CD4-positive, CD25-positive, alpha-beta regulatory T cell (primary cell): Measurements from ENCODE around the gene CENPP. TPM values are rescaled to one million over a fixed set of nuclear protein-coding genes. Genes with fewer than 3 reads are reported as not detected.
A peak's percentile ranks its signal among the peaks of the same experiment; 100 is the strongest.
"Not testable (repeated sequence)": the region's sequence is repeated elsewhere in the genome, so short reads cannot be mapped to it uniquely, and the experiment has no call there.

Experiments used
- ATAC-seq, 2 donors: fragments of 150-1000 bp; cut with Tn5 transposase; one replicate each; pipeline ENCODE4 v1.10.0; 2021; ENCODE audit warnings: low read depth in 2 of 2, moderate number of reproducible peaks in 2 of 2, moderate library complexity in 1 of 2
- DNase-seq, 3 donors: peaks; one replicate each; pipeline versions ENCODE4 v3.0.0 to v3.0.0-alpha.2; 2012 to 2022; ENCODE audit warnings: mixed read lengths in 1 of 3
- H3K27ac ChIP-seq: one replicate; pipeline ENCODE4 v1.7.0; 2013; ENCODE audit warnings: mild to moderate bottlenecking, low read length; ENCODE audit not compliant: insufficient read depth, poor library complexity, severe bottlenecking
- H3K27me3 ChIP-seq: one replicate; pipeline ENCODE4 v1.7.0; 2013; ENCODE audit warnings: low read length; ENCODE audit not compliant: control insufficient read depth, insufficient read depth
- H3K36me3 ChIP-seq: one replicate; pipeline ENCODE4 v1.7.0; 2013; ENCODE audit warnings: mild to moderate bottlenecking, low read length, moderate library complexity; ENCODE audit not compliant: control insufficient read depth, insufficient read depth
- H3K4me1 ChIP-seq: 2 replicates; pipeline ENCODE4 v1.7.0; 2013; ENCODE audit warnings: mild to moderate bottlenecking, low read length; ENCODE audit not compliant: insufficient read depth, control insufficient read depth, poor library complexity, severe bottlenecking
- H3K4me3 ChIP-seq: one replicate; pipeline ENCODE4 v1.7.0; 2013; ENCODE audit warnings: low read depth, mild to moderate bottlenecking, low read length, moderate library complexity
- H3K9me3 ChIP-seq, 2 experiments: 1 replicate in 1 of 2; 2 replicates in 1 of 2; pipeline ENCODE4 v1.7.0; 2013; ENCODE audit warnings: low read length in 2 of 2, mild to moderate bottlenecking in 1 of 2, moderate library complexity in 1 of 2; ENCODE audit not compliant: control insufficient read depth in 2 of 2
- H3K27ac Mint-ChIP-seq, 3 donors: one replicate each; pipeline ENCODE4 v1.8.0; 2020 to 2022; ENCODE audit warnings: mild to moderate bottlenecking in 3 of 3, mixed read lengths in 3 of 3, moderate library complexity in 2 of 3
- H3K27me3 Mint-ChIP-seq: one replicate; pipeline ENCODE4 v1.8.0; 2022; ENCODE audit warnings: mild to moderate bottlenecking, mixed read lengths
- H3K36me3 Mint-ChIP-seq: one replicate; pipeline ENCODE4 v1.8.0; 2020; ENCODE audit warnings: mixed read lengths
- H3K4me1 Mint-ChIP-seq, 4 donors: one replicate each; pipeline ENCODE4 v1.8.0; 2020 to 2022; ENCODE audit warnings: mixed read lengths in 4 of 4, mild to moderate bottlenecking in 1 of 4
- H3K4me3 Mint-ChIP-seq, 4 donors: one replicate each; pipeline ENCODE4 v1.8.0; 2020 to 2022; ENCODE audit warnings: mild to moderate bottlenecking in 4 of 4, mixed read lengths in 4 of 4, moderate library complexity in 3 of 4
- H3K9me3 Mint-ChIP-seq, 7 donors: one replicate each; pipeline ENCODE4 v1.8.0; 2020 to 2022; ENCODE audit warnings: mixed read lengths in 7 of 7, mild to moderate bottlenecking in 3 of 7, moderate library complexity in 2 of 7
- polyA plus RNA-seq, 4 donors: library from polyadenylated mRNA; unstranded; fragments of 300-500 nt; fragmentation: Illumina TruSeq; gene quantifications; one replicate each; pipeline ENCODE4 v1.2.3, GENCODE V29; 2021
- total RNA-seq: library from RNA; stranded (reverse); gene quantifications from one replicate; pipeline ENCODE4 v1.2.3, GENCODE V29; 2022

Gene CENPP
- total and polyA plus RNA-seq, 5 donors from 2014 or later = 2.7 to 6.1 (median 4.4) TPM

DNA sequence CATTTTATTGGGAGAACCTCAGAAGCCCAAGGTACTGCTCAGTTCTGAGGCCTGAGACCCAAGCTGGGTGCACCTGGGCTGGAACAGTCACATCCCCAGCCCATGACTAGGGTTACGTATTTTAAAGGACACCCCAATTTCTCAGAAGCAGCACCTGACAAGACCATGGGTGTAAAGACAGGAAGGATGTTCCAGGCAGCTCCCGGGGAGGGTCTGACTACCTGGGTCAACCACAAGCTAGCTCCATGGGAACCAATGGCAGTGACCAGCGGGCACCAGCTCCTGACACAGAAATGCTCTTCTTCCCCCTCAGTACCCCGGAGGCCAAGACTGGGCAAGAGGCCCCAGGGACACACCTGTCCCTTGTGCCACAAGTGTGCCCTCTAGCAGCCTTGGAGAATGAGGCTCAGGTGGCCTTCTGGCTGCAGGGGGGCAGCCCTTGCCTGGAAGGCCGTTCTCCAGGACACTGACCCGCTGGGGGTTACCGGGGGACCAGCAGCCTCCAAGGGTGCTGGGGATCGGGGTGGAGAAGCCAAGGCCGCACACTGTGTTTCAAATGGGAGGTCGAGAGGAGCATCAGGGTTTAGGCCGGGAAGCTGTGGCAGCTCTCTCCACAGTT lies 291.6 kb downstream of the CENPP start:
- ATAC-seq (no peak), DNase-seq (no peak)
- Histone ChIP-seq H3K4me1 (no peaks in the 10 kb centered on the region), H3K36me3 (peaks cover 55% of the 10 kb centered on the region), H3K4me3 (no peak overlapping the region), H3K27me3 (no peaks in the 10 kb centered on the region), H3K9me3 (no peaks in the 10 kb centered on the region), H3K27ac (no peak overlapping the region)
- Mint-ChIP-seq H3K36me3 (peaks cover 36% of the 10 kb centered on the region), H3K4me3 (no peak overlapping the region), H3K27ac (peak overlapping the region in 1 of 3 donors; percentile 36), H3K27me3 (no peaks in the 10 kb centered on the region), H3K9me3 (no peaks in the 10 kb centered on the region), H3K4me1 (no peaks in the 10 kb centered on the region)

DNA sequence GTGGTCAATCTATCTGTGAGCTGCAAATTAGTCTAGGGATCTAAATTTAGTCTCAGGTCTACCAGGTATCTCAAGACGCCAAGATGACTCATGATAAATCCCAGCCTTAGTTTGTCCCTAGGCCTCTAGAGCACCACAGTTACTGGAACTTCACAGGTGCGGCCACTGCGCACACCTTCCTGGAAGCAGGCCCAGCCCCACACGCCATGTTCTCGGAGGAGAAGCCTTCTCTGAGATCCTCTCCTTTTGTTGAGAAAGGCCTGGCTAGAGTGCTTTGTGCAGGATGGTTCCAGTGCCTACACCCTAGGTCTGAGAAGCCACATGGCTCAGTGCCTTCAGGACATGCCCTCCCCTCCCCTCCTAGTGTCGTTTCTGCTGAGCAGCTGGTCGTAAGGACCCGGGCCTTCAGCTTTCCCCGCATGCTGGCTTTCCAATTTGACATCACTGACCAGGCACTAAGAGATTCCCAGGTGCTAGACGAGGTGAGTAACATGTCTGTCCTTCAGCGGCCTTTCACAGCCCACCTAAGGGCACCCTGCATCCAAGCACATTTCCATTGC lies 292.3 kb downstream of the CENPP start:
- Histone ChIP-seq H3K4me1 (no peaks in the 10 kb centered on the region), H3K4me3 (no peak overlapping the region), H3K36me3 (peaks cover 53% of the 10 kb centered on the region), H3K27ac (no peak overlapping the region), H3K9me3 (no peaks in the 10 kb centered on the region), H3K27me3 (no peaks in the 10 kb centered on the region)
- Mint-ChIP-seq H3K27ac (no peak overlapping the region), H3K4me3 (no peak overlapping the region), H3K9me3 (no peaks in the 10 kb centered on the region), H3K36me3 (peaks cover 35% of the 10 kb centered on the region), H3K27me3 (no peaks in the 10 kb centered on the region), H3K4me1 (no peaks in the 10 kb centered on the region)
- DNase-seq (no peak), ATAC-seq (no peak)

DNA sequence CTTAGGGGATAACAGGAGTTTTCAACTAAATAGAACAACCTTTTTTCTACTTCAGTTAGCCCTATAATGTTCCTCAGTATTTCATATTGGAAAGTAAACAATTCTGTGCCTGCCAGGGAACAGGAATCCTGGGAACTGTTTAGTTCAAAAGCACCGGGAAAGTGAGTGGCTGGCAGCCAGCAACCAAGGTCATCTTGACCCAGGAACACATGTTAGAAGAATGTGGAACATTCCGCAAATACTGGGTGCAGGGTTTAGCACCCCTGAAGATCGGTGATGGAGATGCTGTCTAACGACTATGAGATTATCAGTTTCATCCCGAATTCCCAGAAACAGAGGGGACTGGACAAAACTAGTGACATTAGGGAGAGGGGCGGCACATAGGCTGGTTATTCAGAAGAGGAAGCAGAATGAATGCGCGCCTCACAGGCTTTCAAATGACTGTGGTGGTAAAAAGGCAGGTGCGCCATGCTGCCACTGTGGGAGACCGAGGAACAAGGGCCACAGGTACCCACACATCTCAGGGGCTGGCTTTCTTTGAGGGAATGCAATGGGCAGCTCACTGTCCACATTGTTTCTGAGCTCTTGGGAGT lies 293.0 kb downstream of the CENPP start:
- H3K36me3 Mint-ChIP-seq = peaks cover 37% of the 10 kb centered on the region
- H3K36me3 ChIP-seq = peaks cover 54% of the 10 kb centered on the region

DNA sequence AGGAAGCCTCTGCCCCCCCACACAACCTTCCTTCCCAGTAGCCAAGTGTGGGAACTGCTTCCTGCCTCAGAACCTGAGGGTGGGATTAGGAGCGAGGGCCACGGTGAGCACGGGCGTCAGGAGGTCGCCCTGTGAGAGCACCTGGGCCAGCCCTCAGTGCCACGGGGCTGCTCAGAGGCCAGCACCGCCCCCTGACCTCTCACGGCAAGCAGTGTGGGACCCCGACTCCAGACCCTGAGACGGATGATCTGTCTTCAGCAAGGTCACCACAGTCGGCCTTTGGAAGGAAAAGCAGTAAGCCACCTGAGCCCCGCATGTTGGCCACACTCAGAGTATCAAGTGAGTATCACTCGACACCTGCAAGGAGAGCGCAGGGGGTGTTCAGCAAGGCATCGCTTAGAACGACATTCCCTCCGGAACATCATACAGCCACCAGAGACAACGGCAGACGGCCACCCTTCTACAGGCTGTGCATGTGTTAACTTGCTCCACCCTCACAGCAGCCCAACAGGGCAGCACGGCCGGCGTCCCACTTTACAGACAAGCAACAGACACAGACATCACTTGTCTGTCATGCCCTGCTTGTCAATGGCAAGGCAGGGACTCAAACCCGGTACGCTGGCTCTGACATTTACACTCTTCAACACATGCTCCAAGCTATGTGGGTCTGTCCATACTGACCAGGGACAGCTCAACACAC lies 294.0 kb downstream of the CENPP start:
- no peaks in the 10 kb centered on the region for H3K27me3 ChIP-seq
- DNase-seq = no peak
- H3K4me3 Mint-ChIP-seq = no peak overlapping the region
- H3K4me1 ChIP-seq = no peaks in the 10 kb centered on the region
- no peaks in the 10 kb centered on the region for H3K27me3 Mint-ChIP-seq
- H3K27ac ChIP-seq = no peak overlapping the region
- no peaks in the 10 kb centered on the region for H3K9me3 ChIP-seq
- no peak for ATAC-seq
- peak overlapping the region in 2 of 3 donors; percentile 26 to 33 for H3K27ac Mint-ChIP-seq
- peaks cover 54% of the 10 kb centered on the region for H3K36me3 ChIP-seq
- peaks cover 39% of the 10 kb centered on the region for H3K36me3 Mint-ChIP-seq
- H3K4me3 ChIP-seq = no peak overlapping the region
- H3K4me1 Mint-ChIP-seq = no peaks in the 10 kb centered on the region
- H3K9me3 Mint-ChIP-seq = no peaks in the 10 kb centered on the region

More for the DNA sequence above, 293.0 kb downstream of the CENPP start:
- no peaks in the 10 kb centered on the region for H3K9me3 Mint-ChIP-seq
- no peak overlapping the region for H3K27ac Mint-ChIP-seq
- H3K27me3 Mint-ChIP-seq = no peaks in the 10 kb centered on the region
- Histone ChIP-seq H3K27ac (no peak overlapping the region), H3K4me1 (no peaks in the 10 kb centered on the region), H3K27me3 (no peaks in the 10 kb centered on the region), H3K9me3 (no peaks in the 10 kb centered on the region), H3K4me3 (no peak overlapping the region)
- no peaks in the 10 kb centered on the region for H3K4me1 Mint-ChIP-seq
- ATAC-seq = no peak
- DNase-seq = no peak
- no peak overlapping the region for H3K4me3 Mint-ChIP-seq

DNA sequence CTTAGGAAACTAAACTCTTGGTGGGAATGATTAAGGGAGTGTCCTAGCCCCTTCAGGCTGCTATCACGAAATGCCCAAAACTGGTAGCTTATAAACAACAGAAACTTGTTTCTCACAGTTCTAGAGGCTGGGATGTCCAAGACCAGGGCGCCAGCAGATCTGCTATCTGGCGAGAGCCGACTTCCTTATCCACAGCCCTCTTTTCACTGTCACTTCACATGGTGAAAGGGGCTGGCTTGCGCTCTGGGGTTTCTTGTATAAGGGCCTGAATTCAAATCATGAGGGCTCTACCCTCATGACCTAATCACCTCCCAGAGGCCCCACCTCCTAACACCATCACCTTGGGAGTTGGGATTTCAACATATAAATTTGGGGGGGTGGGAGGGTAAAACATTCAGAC lies 295.1 kb downstream of the CENPP start:
- H3K4me3 Mint-ChIP-seq = no peak overlapping the region

DNA sequence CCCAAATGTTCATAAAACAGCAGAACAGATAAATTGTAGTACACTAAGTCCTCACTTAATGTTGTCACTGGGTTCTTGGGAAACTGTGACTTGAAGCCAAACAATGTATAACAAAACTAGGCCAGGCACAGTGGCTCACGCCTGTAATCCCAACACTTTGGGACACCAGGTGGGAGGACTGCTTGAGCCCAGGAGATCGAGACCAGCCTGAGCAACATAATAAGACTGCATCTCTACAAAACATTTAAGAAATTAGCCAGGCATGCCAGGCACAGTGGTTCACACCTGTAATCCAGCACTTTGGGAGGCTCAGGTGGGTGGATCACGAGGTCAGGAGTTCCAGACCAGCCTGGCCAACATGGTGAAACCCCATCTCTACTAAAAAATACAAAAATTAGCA lies 298.2 kb downstream of the CENPP start:
- H3K4me3 ChIP-seq, H3K4me1 ChIP-seq, H3K9me3 Mint-ChIP-seq, ATAC-seq, H3K4me3 Mint-ChIP-seq, H3K4me1 Mint-ChIP-seq, DNase-seq, H3K9me3 ChIP-seq, H3K27ac ChIP-seq, H3K27me3 Mint-ChIP-seq, H3K27me3 ChIP-seq: not testable (repeated sequence)
- peaks cover 34% of the 10 kb centered on the region for H3K36me3 Mint-ChIP-seq
- H3K36me3 ChIP-seq = peaks cover 25% of the 10 kb centered on the region
- peak overlapping the region in 2 of 3 donors; percentile 25 to 38 for H3K27ac Mint-ChIP-seq

More for the DNA sequence above, 295.1 kb downstream of the CENPP start:
- Mint-ChIP-seq H3K27me3 (no peaks in the 10 kb centered on the region), H3K36me3 (peaks cover 39% of the 10 kb centered on the region), H3K9me3 (no peaks in the 10 kb centered on the region), H3K27ac (no peak overlapping the region), H3K4me1 (no peaks in the 10 kb centered on the region)
- DNase-seq (no peak), ATAC-seq (no peak)
- no peaks in the 10 kb centered on the region for H3K9me3 ChIP-seq
- H3K27ac ChIP-seq = no peak overlapping the region
- H3K27me3 ChIP-seq = no peaks in the 10 kb centered on the region
- peaks cover 46% of the 10 kb centered on the region for H3K36me3 ChIP-seq
- no peaks in the 10 kb centered on the region for H3K4me1 ChIP-seq
- H3K4me3 ChIP-seq = no peak overlapping the region

DNA sequence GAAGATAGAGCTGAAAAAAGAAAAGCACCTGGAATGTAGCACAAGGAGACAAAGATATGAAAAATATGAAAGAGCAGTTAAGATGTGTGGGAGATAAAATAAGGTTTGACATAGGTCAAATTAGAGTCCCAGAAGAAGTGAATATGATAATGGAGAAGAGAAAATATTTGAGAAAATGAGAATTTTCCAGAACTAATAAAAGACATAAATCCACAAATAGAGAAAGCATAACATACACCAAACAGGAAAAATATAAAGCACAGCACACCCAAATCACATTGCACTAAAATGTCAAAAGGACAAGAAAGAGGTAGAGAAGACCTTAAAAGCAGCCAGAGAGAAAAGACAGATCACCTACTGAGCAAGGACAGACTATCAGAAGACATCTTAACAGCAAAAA lies 300.7 kb downstream of the CENPP start:
- Mint-ChIP-seq H3K9me3 (no peaks in the 10 kb centered on the region), H3K4me3 (no peak overlapping the region), H3K4me1 (peaks cover 0 to 5% (median under 1%) of the 10 kb centered on the region in 4 donors), H3K27me3 (no peaks in the 10 kb centered on the region), H3K27ac (peak overlapping the region in 1 of 3 donors; percentile 2), H3K36me3 (peaks cover 39% of the 10 kb centered on the region)
- no peak overlapping the region for H3K27ac ChIP-seq
- H3K27me3 ChIP-seq = no peaks in the 10 kb centered on the region
- H3K36me3 ChIP-seq = peaks cover 16% of the 10 kb centered on the region
- H3K4me3 ChIP-seq = no peak overlapping the region
- DNase-seq (no peak), ATAC-seq (no peak)
- H3K9me3 ChIP-seq = no peaks in the 10 kb centered on the region
- no peaks in the 10 kb centered on the region for H3K4me1 ChIP-seq
